H9 (cell line): ENCODE data around the gene ULK4. TPM values are rescaled to one million over a fixed set of nuclear protein-coding genes. Genes with fewer than 3 reads are reported as not detected.

Experiments
- DNase-seq: peaks from one replicate; pipeline ENCODE4 v3.0.0-alpha.2; 2017
- H2AFZ ChIP-seq: one replicate; pipeline ENCODE4 v1.6.1; 2013; ENCODE audit warnings: mild to moderate bottlenecking, low read length, control low read depth, moderate library complexity
- H2AK5ac ChIP-seq: 2 replicates; pipeline ENCODE4 v1.6.1; 2013; ENCODE audit warnings: low read length, control low read depth, mixed read lengths; ENCODE audit not compliant: insufficient read length
- H2BK120ac ChIP-seq: one replicate; pipeline ENCODE4 v1.6.1; 2013; ENCODE audit warnings: low read depth, mild to moderate bottlenecking, low read length, control low read depth, inconsistent platforms; ENCODE audit not compliant: poor library complexity, severe bottlenecking
- H2BK12ac ChIP-seq: 2 replicates; pipeline ENCODE4 v1.6.1; 2013; ENCODE audit warnings: low read length, control low read depth, mixed read lengths, low read depth; ENCODE audit not compliant: insufficient read length
- H2BK15ac ChIP-seq: 2 replicates; pipeline ENCODE4 v1.6.1; 2013; ENCODE audit warnings: low read depth, low read length, control low read depth
- H2BK20ac ChIP-seq: one replicate; pipeline ENCODE4 v1.6.1; 2013; ENCODE audit warnings: low read depth, mild to moderate bottlenecking, low read length, control low read depth, inconsistent platforms; ENCODE audit not compliant: poor library complexity, severe bottlenecking
- H2BK5ac ChIP-seq: 2 replicates; pipeline ENCODE4 v1.6.1; 2013; ENCODE audit warnings: low read length, control low read depth, mixed read lengths; ENCODE audit not compliant: insufficient read length
- H3K14ac ChIP-seq: 2 replicates; pipeline ENCODE4 v1.6.1; 2013; ENCODE audit warnings: low read length, control low read depth; ENCODE audit not compliant: insufficient read depth
- H3K18ac ChIP-seq: 2 replicates; pipeline ENCODE4 v1.6.1; 2013; ENCODE audit warnings: low read depth, mild to moderate bottlenecking, mixed read lengths, low read length, control low read depth; ENCODE audit not compliant: insufficient read length
- H3K23ac ChIP-seq: 2 replicates; pipeline ENCODE4 v1.6.1; 2013; ENCODE audit warnings: low read length, control low read depth, mixed read lengths, low read depth; ENCODE audit not compliant: insufficient read length
- H3K23me2 ChIP-seq: 2 replicates; pipeline ENCODE4 v1.6.1; 2013; ENCODE audit warnings: low read depth, mild to moderate bottlenecking, mixed read lengths, low read length, control low read depth; ENCODE audit not compliant: insufficient read length, poor library complexity, severe bottlenecking
- H3K27ac ChIP-seq: 2 replicates; pipeline ENCODE4 v1.5.1; 2013; ENCODE audit warnings: low read length, control low read depth, mixed read lengths, low read depth; ENCODE audit not compliant: insufficient read length
- H3K27me3 ChIP-seq: 2 replicates; pipeline ENCODE4 v1.6.1; 2013; ENCODE audit warnings: low read length, control low read depth, inconsistent platforms; ENCODE audit not compliant: insufficient read depth
- H3K4ac ChIP-seq: 2 replicates; pipeline ENCODE4 v1.6.1; 2013; ENCODE audit warnings: low read depth, mild to moderate bottlenecking, control low read depth, inconsistent platforms, low read length, moderate library complexity
- H3K4me1 ChIP-seq: 2 replicates; pipeline ENCODE4 v1.6.1; 2013; ENCODE audit warnings: low read length, control low read depth, inconsistent platforms; ENCODE audit not compliant: insufficient read depth
- H3K4me2 ChIP-seq: 2 replicates; pipeline ENCODE4 v1.6.1; 2013; ENCODE audit warnings: low read length, control low read depth, mixed read lengths; ENCODE audit not compliant: insufficient read length, insufficient read depth
- H3K56ac ChIP-seq: 2 replicates; pipeline ENCODE4 v1.6.1; 2013; ENCODE audit warnings: low read depth, mild to moderate bottlenecking, mixed read lengths, low read length, control low read depth; ENCODE audit not compliant: insufficient read length
- H3K79me1 ChIP-seq: 2 replicates; pipeline ENCODE4 v1.6.1; 2013; ENCODE audit warnings: low read depth, mild to moderate bottlenecking, moderate library complexity, low read length, control low read depth, inconsistent platforms; ENCODE audit not compliant: insufficient read depth, poor library complexity, severe bottlenecking
- H3K79me2 ChIP-seq: 2 replicates; pipeline ENCODE4 v1.6.1; 2013; ENCODE audit warnings: low read length, control low read depth, inconsistent platforms; ENCODE audit not compliant: insufficient read depth
- H3K9ac ChIP-seq: 2 replicates; pipeline ENCODE4 v1.6.1; 2013; ENCODE audit warnings: low read length, control low read depth, mixed read lengths; ENCODE audit not compliant: insufficient read length; ENCODE audit errors: extremely low read depth
- H3K9me3 ChIP-seq: one replicate; pipeline ENCODE4 v1.6.1; 2013; ENCODE audit warnings: low read depth, low read length, inconsistent platforms; ENCODE audit not compliant: control insufficient read depth
- H3T11ph ChIP-seq: one replicate; pipeline ENCODE4 v1.6.1; 2013; ENCODE audit warnings: mild to moderate bottlenecking, low read length, control low read depth, inconsistent platforms
- H4K20me1 ChIP-seq: one replicate; pipeline ENCODE4 v1.6.1; 2013; ENCODE audit not compliant: control insufficient read depth, insufficient read length, insufficient read depth
- H4K5ac ChIP-seq: 2 replicates; pipeline ENCODE4 v1.6.1; 2013; ENCODE audit warnings: low read depth, mild to moderate bottlenecking, mixed read lengths, low read length, control low read depth; ENCODE audit not compliant: insufficient read length
- H4K8ac ChIP-seq: replicated peaks from 2 replicates; pipeline ENCODE4 v1.6.1; 2013; ENCODE audit warnings: low read length, control low read depth, mixed read lengths, low read depth; ENCODE audit not compliant: insufficient read length
- H4K91ac ChIP-seq: 2 replicates; pipeline ENCODE4 v1.6.1; 2013; ENCODE audit warnings: low read depth, mild to moderate bottlenecking, moderate library complexity, mixed read lengths, low read length, control low read depth; ENCODE audit not compliant: insufficient read length
- H3K27ac Mint-ChIP-seq, 3 experiments: 2 replicates in 2 of 3; 3 replicates in 1 of 3; pipeline ENCODE4 v1.8.0; 2020 to 2021; ENCODE audit warnings: mixed read lengths in 3 of 3, mild to moderate bottlenecking in 1 of 3, moderate library complexity in 1 of 3
- H3K27me3 Mint-ChIP-seq: 2 replicates; pipeline ENCODE4 v1.8.0; 2021; ENCODE audit warnings: low read depth, mild to moderate bottlenecking, moderate library complexity, mixed read lengths
- H3K36me3 Mint-ChIP-seq, 3 experiments: 2 replicates in 2 of 3; 3 replicates in 1 of 3; pipeline ENCODE4 v1.8.0; 2020 to 2021; ENCODE audit warnings: low read depth in 3 of 3, mixed read lengths in 3 of 3; ENCODE audit not compliant: insufficient read depth in 1 of 3
- H3K4me1 Mint-ChIP-seq, 2 experiments: 2 replicates each; pipeline ENCODE4 v1.8.0; 2020; ENCODE audit warnings: mixed read lengths in 2 of 2
- H3K4me3 Mint-ChIP-seq, 2 experiments: 2 replicates in 1 of 2; 3 replicates in 1 of 2; pipeline ENCODE4 v1.8.0; 2020 to 2021; ENCODE audit warnings: mild to moderate bottlenecking in 2 of 2, mixed read lengths in 2 of 2, moderate library complexity in 1 of 2
- H3K9me3 Mint-ChIP-seq, 2 experiments: 2 replicates in 1 of 2; 3 replicates in 1 of 2; pipeline ENCODE4 v1.8.0; 2020; ENCODE audit warnings: mild to moderate bottlenecking in 2 of 2, mixed read lengths in 2 of 2, moderate library complexity in 1 of 2
- CTCF ChIP-seq: fragments of 200-600 bp; sonication (generic); conservative IDR thresholded peaks from 3 replicates; pipeline ENCODE4 v1.8.0; 2021; ENCODE audit warnings: antibody characterized with exemption, mild to moderate bottlenecking
- WGBS: extraction: QIAGEN DNeasy Blood & Tissue Kit; methylation state at CpG from one replicate; pipeline ENCODE4 v1.1.7; 2013; ENCODE audit warnings: missing lambda C conversion rate, low lambda C conversion rate, mixed read lengths; ENCODE audit not compliant: insufficient read length; ENCODE audit errors: extremely low coverage; 5-methylcytosine and 5-hydroxymethylcytosine counted together
- total RNA-seq: library from RNA; stranded (reverse); gene quantifications from 2 replicates; pipeline ENCODE4 v1.2.1, GENCODE V29; 2021

The ULK4 gene
- total RNA-seq, 1 experiment from 2014 or later: 12.9 TPM

- Histone ChIP-seq H3K9me3 (no peaks in the 10 kb centered on the region), H3K14ac (no peak overlapping the region), H2BK5ac (no peak overlapping the region), H3K18ac (no peak overlapping the region), H4K8ac (no peak overlapping the region), H3K79me2 (no peaks in the 10 kb centered on the region), H3K4me1 (no peaks in the 10 kb centered on the region), H2BK20ac (no peak overlapping the region), H2AK5ac (no peak overlapping the region), H3K79me1 (no peaks in the 10 kb centered on the region), H3K23ac (no peak overlapping the region), H2BK15ac (no peak overlapping the region), H3T11ph (no peak overlapping the region), H4K91ac (no peak overlapping the region), H2AFZ (no peak overlapping the region), H2BK120ac (no peak overlapping the region), H4K5ac (no peak overlapping the region), H3K23me2 (no peaks in the 10 kb centered on the region), H3K56ac (no peak overlapping the region), H2BK12ac (no peak overlapping the region), H3K4me2 (no peak overlapping the region), H3K9ac (no peak overlapping the region), H3K27ac (no peak overlapping the region), H4K20me1 (no peaks in the 10 kb centered on the region), H3K27me3 (no peaks in the 10 kb centered on the region), H3K4ac (no peak overlapping the region)
- Mint-ChIP-seq H3K4me1 (no peaks in the 10 kb centered on the region), H3K27me3 (no peaks in the 10 kb centered on the region; the same call in 1 of the 2 replicates), H3K36me3 (no peaks in the 10 kb centered on the region), H3K9me3 (no peaks in the 10 kb centered on the region), H3K4me3 (no peak overlapping the region), H3K27ac (no peak overlapping the region)
- no peak for DNase-seq
- no CpG with 5 or more reads among the region's 5 CpGs for WGBS
- no peak for TF ChIP-seq CTCF
These were observed 10.9 kb upstream of the ULK4 start for GRCh38 chr3:41972802-41973201.
